A549 (cell line): ENCODE measurements around the gene BABAM2. TPM values are rescaled to one million over a fixed set of nuclear protein-coding genes. Genes with fewer than 3 reads are reported as not detected.
"Not testable (repeated sequence)": the region's sequence is repeated elsewhere in the genome, so short reads cannot be mapped to it uniquely, and the experiment has no call there.

ENCODE experiments used
- ATAC-seq, 2 experiments: fragments of 200-7000 bp in 1 of 2; fragments of >200 bp in 1 of 2; cut with Nextera tagmentation in 1 of 2; cut with Tn5 transposase in 1 of 2; 3 replicates each; pipeline versions ENCODE4 v1.8.0 to v1.9.1; 2018 to 2020; ENCODE audit warnings: mild to moderate bottlenecking in 1 of 2, moderate library complexity in 1 of 2
- CTCF ChIA-PET: fragments of 300-600 bp; sonication (Branson Sonifier 250); formaldehyde crosslinking; extraction: SDS; loops from one replicate; lab custom pipeline; 2021; ENCODE audit warnings: antibody characterized with exemption, inconsistent platforms; lab: Yijun Ruan, JAX
- POLR2A ChIA-PET: fragments of 350-600 bp; formaldehyde crosslinking; extraction: SDS; loops from one replicate; lab custom pipeline; 2021; ENCODE audit warnings: antibody characterized with exemption, inconsistent platforms; lab: Yijun Ruan, JAX
- DNase-seq, 2 experiments: peaks; one replicate each; pipeline versions ENCODE4 v3.0.0 to v3.0.0-alpha.2; 2011 to 2016; ENCODE audit warnings: low read depth in 1 of 2, low spot score in 1 of 2
- FAIRE-seq: peaks from 2 replicates; lab custom pipeline; 2011; peaks lifted over from hg19 to GRCh38; lab: Jason Lieb, UNC
- H3K27ac ChIP-seq, 2 experiments: fragments of >200 bp; sonication (Bioruptor Twin); formaldehyde crosslinking; 3 replicates each; pipeline ENCODE4 v1.5.1; 2016 to 2017
- H3K4me1 ChIP-seq: fragments of >200 bp; sonication (Bioruptor Twin); formaldehyde crosslinking; 3 replicates; pipeline ENCODE4 v1.6.1; 2016
- H3K4me2 ChIP-seq: fragments of >200 bp; sonication (Bioruptor Twin); formaldehyde crosslinking; 3 replicates; pipeline ENCODE4 v1.6.1; 2016
- H3K4me3 ChIP-seq: fragments of >200 bp; sonication (Bioruptor Twin); formaldehyde crosslinking; 3 replicates; pipeline ENCODE4 v1.5.1; 2016
- H3K9me3 ChIP-seq: fragments of >200 bp; sonication (Bioruptor Twin); formaldehyde crosslinking; 3 replicates; pipeline ENCODE4 v1.6.1; 2016
- BHLHE40 ChIP-seq: IDR thresholded peaks from 2 replicates; pipeline ENCODE4 v1.6.1; 2012; ENCODE audit warnings: low read depth, low read length, inconsistent platforms
- ELK1 ChIP-seq: fragments of 150-350 bp; IDR thresholded peaks from 2 replicates; pipeline ENCODE4 v1.6.1; 2014; ENCODE audit warnings: low read depth, mild to moderate bottlenecking, low read length
- EP300 ChIP-seq, 2 experiments: fragments of >200 bp; sonication (Bioruptor Twin); formaldehyde crosslinking; IDR thresholded peaks; 2 replicates in 1 of 2; 3 replicates in 1 of 2; pipeline ENCODE4 v1.6.1; 2016 to 2017
- ESRRA ChIP-seq: fragments of 150-350 bp; IDR thresholded peaks from 2 replicates; pipeline ENCODE4 v1.6.1; 2014; ENCODE audit warnings: mild to moderate bottlenecking, low read length, borderline replicate concordance
- FOSB ChIP-seq: fragments of 250-450 bp; sonication (Bioruptor Pico); IDR thresholded peaks from 2 replicates; pipeline ENCODE4 v1.5.0; 2020; ENCODE audit warnings: mild to moderate bottlenecking, moderate library complexity
- GATA3 ChIP-seq: IDR thresholded peaks from 2 replicates; pipeline ENCODE4 v1.6.1; 2012; ENCODE audit warnings: borderline replicate concordance
- HOXB13 ChIP-seq: fragments of 250-450 bp; sonication (Bioruptor Pico); IDR thresholded peaks from 2 replicates; pipeline ENCODE4 v1.5.0; 2020; ENCODE audit warnings: low read depth, mild to moderate bottlenecking, moderate library complexity
- JUN ChIP-seq, 2 experiments: fragments of >200 bp; sonication (Bioruptor Twin); formaldehyde crosslinking; IDR thresholded peaks; 2 replicates in 1 of 2; 3 replicates in 1 of 2; pipeline ENCODE4 v1.6.1; 2016 to 2017
- MAFK ChIP-seq: fragments of 450-650 bp; IDR thresholded peaks from 2 replicates; pipeline ENCODE4 v1.6.1; 2014; ENCODE audit not compliant: partially characterized antibody
- MYC ChIP-seq: IDR thresholded peaks from 2 replicates; pipeline ENCODE4 v1.6.1; 2012; ENCODE audit warnings: mild to moderate bottlenecking, inconsistent platforms, low read length, improper control_type of control experiment, borderline replicate concordance
- RAD21 ChIP-seq, 2 experiments: fragments of >200 bp in 1 of 2; sonication (Bioruptor Twin) in 1 of 2; formaldehyde crosslinking in 1 of 2; IDR thresholded peaks in 1 of 2; conservative IDR thresholded peaks in 1 of 2; 2 replicates in 1 of 2; 3 replicates in 1 of 2; pipeline ENCODE4 v1.6.1; 2012 to 2018; ENCODE audit warnings: inconsistent platforms in 1 of 2
- RCOR1 ChIP-seq: fragments of 150-350 bp; IDR thresholded peaks from 2 replicates; pipeline ENCODE4 v1.6.1; 2014; ENCODE audit warnings: antibody characterized with exemption, low read length, low read depth
- USF2 ChIP-seq: fragments of 450-650 bp; IDR thresholded peaks from 2 replicates; pipeline ENCODE4 v1.6.1; 2014; ENCODE audit warnings: antibody characterized with exemption
- ZSCAN20 ChIP-seq: fragments of 250-450 bp; sonication (Bioruptor Pico); IDR thresholded peaks from 2 replicates; pipeline ENCODE4 v1.8.0; 2022; ENCODE audit warnings: mild to moderate bottlenecking, moderate library complexity
- WGBS: methylation state at CpG from one replicate; pipeline ENCODE4 v1.1.6; 2017; ENCODE audit errors: missing lambda C conversion rate; 5-methylcytosine and 5-hydroxymethylcytosine counted together
- polyA plus RNA-seq, 4 experiments: library from polyadenylated mRNA; depleted of rRNA in 3 of 4; stranded (reverse); fragments of >200 nt; fragmentation: RNase III in 1 of 4; extraction: RNeasy Plus Mini Kit Qiagen cat#74134 plus additional on column Dnase treatment in 1 of 4; gene quantifications; 2 replicates in 3 of 4; 3 replicates in 1 of 4; pipeline ENCODE4 v1.2.3, GENCODE V29; 2011 to 2017

BABAM2 gene
- polyA plus RNA-seq, 2 of the 4 experiments (the other 2 are of a cell fraction): 53.7 to 78.4 TPM

- Histone ChIP-seq H3K9me3 (peaks cover 6% of the 10 kb centered on the region; the same call in 1 of the 3 replicates), H3K4me2 (peak overlapping the region; percentile 37), H3K4me1 (peaks cover 17% of the 10 kb centered on the region), H3K4me3 (no peak overlapping the region), H3K27ac (peak overlapping the region in 1 of 2 experiments; percentile 18; a peak in 2 of 6 replicates)
- peak; percentile 46 for FAIRE-seq
- peak in 1 of 2 experiments; percentile 59; a peak in 2 of 6 replicates for ATAC-seq
- peak in 1 of 2 experiments; percentile 31 for DNase-seq
- ChIA-PET CTCF (interaction anchor here (0.6 to 1.8 kb wide), 2 partner anchors 26 to 114 kb away, joined by 3 to 4 read pairs; no protein-coding TSS in a partner anchor), POLR2A (interaction anchor here (0.6 to 0.7 kb wide), 2 partner anchors 246 to 569 kb away, joined by 3 to 6 read pairs; no protein-coding TSS in a partner anchor)
- TF ChIP-seq BHLHE40: no peak
- TF ChIP-seq RAD21 (conservative IDR thresholded peaks at IDR 0.05 in 1 of 2, IDR thresholded peaks at IDR 0.05 in 1 of 2): no peak
- TF ChIP-seq RCOR1: no peak
- TF ChIP-seq ZSCAN20 (CRISPR knock-in tag): no peak
- TF ChIP-seq MAFK: peak; percentile 70
- WGBS: 17% methylated on average over 2 of the region's 2 CpGs
Measured at GRCh38 chr2:28004086-28004485, 113.6 kb downstream of the BABAM2 start.

GRCh38 chr2:28009732-28010131 lies 119.2 kb downstream of the BABAM2 start:
- no peak for ATAC-seq
- DNase-seq: no peak
- POLR2A ChIA-PET: no interaction called here
- TF ChIP-seq ELK1: no peak
- TF ChIP-seq, all 56 proteins: peak for 0
- H3K9me3 ChIP-seq: no peaks in the 10 kb centered on the region
- FAIRE-seq: no peak
- peaks cover 16% of the 10 kb centered on the region for H3K4me1 ChIP-seq
- CTCF ChIA-PET: interaction anchor here (1.2 to 2.6 kb wide), 5 partner anchors 13 to 387 kb away, joined by 3 to 6 read pairs (median 3); no protein-coding TSS in a partner anchor
- H3K4me2 ChIP-seq: no peak overlapping the region
- 0 out of 6 replicates have a peak overlapping the region, but pooled peaks of 1 of the 2 experiments have one; percentile 11 for H3K27ac ChIP-seq
- H3K4me3 ChIP-seq: no peak overlapping the region

GRCh38 chr2:28011322-28011737 lies 120.8 kb downstream of the BABAM2 start:
- FAIRE-seq (no peak), DNase-seq (no peak), ATAC-seq (no peak)
- no peaks in the 10 kb centered on the region for H3K9me3 ChIP-seq
- TF ChIP-seq HOXB13 (no peak), ESRRA (no peak), FOSB (CRISPR knock-in tag) (no peak)
- peak overlapping the region; percentile 43 for H3K4me2 ChIP-seq
- ChIA-PET CTCF (interaction anchor here (0.8 to 2.6 kb wide), 8 partner anchors 9 to 328 kb away, joined by 3 to 6 read pairs (median 4); no protein-coding TSS in a partner anchor), POLR2A (interaction anchor here (0.5 kb wide), 1 partner anchor 89 kb away, joined by 5 read pairs; no protein-coding TSS in a partner anchor)
- 58% methylated on average over 3 of the region's 3 CpGs for WGBS
- H3K27ac ChIP-seq: peak overlapping the region in 1 of 2 experiments; percentile 52; a peak in 3 of 6 replicates
- no peak overlapping the region for H3K4me3 ChIP-seq
- peaks cover 12% of the 10 kb centered on the region; the same call in 2 of the 3 replicates for H3K4me1 ChIP-seq

- H3K4me2 ChIP-seq, FAIRE-seq, POLR2A ChIA-PET, DNase-seq, ATAC-seq, H3K4me3 ChIP-seq, H3K4me1 ChIP-seq, H3K27ac ChIP-seq, CTCF ChIA-PET, H3K9me3 ChIP-seq: not testable (repeated sequence)
- WGBS: 95% methylated on average over 2 of the region's 2 CpGs
Measured at GRCh38 chr2:28018474-28018873, 127.9 kb downstream of the BABAM2 start.

GRCh38 chr2:28019521-28019920 lies 129.0 kb downstream of the BABAM2 start:
- H3K27ac ChIP-seq, DNase-seq, H3K4me1 ChIP-seq, CTCF ChIA-PET, H3K4me2 ChIP-seq, H3K9me3 ChIP-seq, FAIRE-seq, POLR2A ChIA-PET, H3K4me3 ChIP-seq, ATAC-seq: not testable (repeated sequence)
- 80% methylated on average over 2 of the region's 2 CpGs for WGBS

- Histone ChIP-seq H3K9me3 (no peaks in the 10 kb centered on the region), H3K4me1 (no peaks in the 10 kb centered on the region), H3K4me3 (no peak overlapping the region), H3K4me2 (no peak overlapping the region), H3K27ac (no peak overlapping the region)
- ATAC-seq: no peak
- CTCF ChIA-PET: interaction anchor here (1.3 kb wide), 1 partner anchor 299 kb away, joined by 3 read pairs; no protein-coding TSS in a partner anchor
- no peak for FAIRE-seq
- no peak for DNase-seq
- POLR2A ChIA-PET: no interaction called here
- TF ChIP-seq MYC (no peak), EP300 (IDR thresholded peaks at IDR 0.05) (no peak), USF2 (no peak), GATA3 (no peak), JUN (IDR thresholded peaks at IDR 0.05) (no peak), ESRRA (no peak)
- WGBS: 93% methylated on average over 9 of the region's 9 CpGs
Measured at GRCh38 chr2:28021898-28022297, 131.4 kb downstream of the BABAM2 start.
